OCI-LY1 (cell line): ENCODE measurements around the gene KRT34.
"Not testable (repeated sequence)": the region's sequence is repeated elsewhere in the genome, so short reads cannot be mapped to it uniquely, and the experiment has no call there.

ENCODE experiments used
- CTCF ChIP-seq: fragments of 200-600 bp; sonication (generic), shearing (Covaris generic); IDR thresholded peaks from 2 replicates; pipeline ENCODE4 v1.5.1; 2017; ENCODE audit warnings: mild to moderate bottlenecking, antibody characterized with exemption, low read length, moderate library complexity, mixed read lengths
- EZH2 ChIP-seq: fragments of 200-600 bp; sonication (generic), shearing (Covaris generic); IDR thresholded peaks from 2 replicates; pipeline ENCODE4 v1.8.0; 2017; ENCODE audit warnings: borderline replicate concordance, mixed run types, mild to moderate bottlenecking, antibody characterized with exemption, low read length, moderate library complexity, mixed read lengths

- TF ChIP-seq EZH2, CTCF: not testable (repeated sequence)
Observed at GRCh38 chr17:41380091-41380490, 2.0 kb downstream of the KRT34 start.
